K562 (cell line): ENCODE measurements around the gene SVIL. TPM values are rescaled to one million over a fixed set of nuclear protein-coding genes. Genes with fewer than 3 reads are reported as not detected.

Experiments
- ATAC-seq: fragments of 200-7000 bp; cut with Tn5 transposase; 3 replicates; pipeline ENCODE4 v1.9.1; 2020; ENCODE audit warnings: moderate library complexity
- BruUV-seq: library from RNA; stranded (reverse); fragments of 400-500 nt; replicated peaks from 2 replicates; lab custom pipeline; 2021; lab: Mats Ljungman, UMichigan
- CTCF ChIA-PET: fragments of 300-600 bp; formaldehyde crosslinking; extraction: SDS; loops from one replicate; lab custom pipeline; 2021; ENCODE audit warnings: low intra/inter-chr PET ratio; lab: Yijun Ruan, JAX
- POLR2A ChIA-PET: fragments of 300-600, 350-650 bp; sonication (Branson Sonifier 250); formaldehyde crosslinking; extraction: SDS; loops from one replicate; lab custom pipeline; 2021; ENCODE audit warnings: antibody characterized with exemption, inconsistent platforms; lab: Yijun Ruan, JAX
- DNase-seq, 4 experiments: peaks; one replicate each; pipeline versions ENCODE4 v3.0.0 to v3.0.0-alpha.2; 2011 to 2018; ENCODE audit warnings: low spot score in 3 of 4, mixed read lengths in 3 of 4; ENCODE audit errors: extremely low read depth in 1 of 4
- FAIRE-seq: peaks from 2 replicates; lab custom pipeline; 2011; peaks lifted over from hg19 to GRCh38; lab: Jason Lieb, UNC
- H2AFZ ChIP-seq: 2 replicates; pipeline ENCODE4 v1.6.0; 2011; ENCODE audit warnings: low read depth, low read length, control low read depth, inconsistent platforms
- H3K27ac ChIP-seq: fragments of 200-600 bp; 3 replicates; pipeline ENCODE4 v1.8.0; 2011; ENCODE audit warnings: low read depth, mild to moderate bottlenecking, control low read depth, inconsistent platforms, low read length, moderate library complexity, mixed read lengths; ENCODE audit errors: extremely low read depth
- H3K27me3 ChIP-seq, 2 experiments: fragments of 300-600 bp in 1 of 2; 2 replicates in 1 of 2; 3 replicates in 1 of 2; pipeline versions ENCODE4 v1.6.0 to v1.8.0; 2011; ENCODE audit warnings: inconsistent platforms in 2 of 2, low read length in 2 of 2, mild to moderate bottlenecking in 1 of 2, mixed read lengths in 1 of 2, moderate library complexity in 1 of 2; ENCODE audit not compliant: control insufficient read depth in 2 of 2, insufficient read depth in 2 of 2
- H3K36me3 ChIP-seq: fragments of 300-600 bp; 3 replicates; pipeline ENCODE4 v1.8.0; 2011; ENCODE audit warnings: mild to moderate bottlenecking, low read length, inconsistent platforms; ENCODE audit not compliant: control insufficient read depth, insufficient read depth
- H3K4me1 ChIP-seq, 2 experiments: fragments of 200-600 bp in 1 of 2; replicated peaks in 1 of 2; 2 replicates in 1 of 2; 3 replicates in 1 of 2; pipeline versions ENCODE4 v1.5.1 to v1.8.0; 2011; ENCODE audit warnings: inconsistent platforms in 2 of 2, low read length in 2 of 2, mild to moderate bottlenecking in 1 of 2, mixed read lengths in 1 of 2, moderate library complexity in 1 of 2; ENCODE audit not compliant: control insufficient read depth in 2 of 2, insufficient read depth in 2 of 2
- H3K4me2 ChIP-seq: 2 replicates; pipeline ENCODE4 v1.6.1; 2011; ENCODE audit warnings: low read length, control low read depth, inconsistent platforms, mixed read lengths; ENCODE audit not compliant: insufficient read depth
- H3K4me3 ChIP-seq: fragments of 200-600 bp; sonication (generic), shearing (Covaris generic); 2 replicates; pipeline ENCODE4 v1.5.1; 2016; ENCODE audit warnings: control low read depth, inconsistent platforms
- H3K79me2 ChIP-seq: fragments of 200-600 bp; 3 replicates; pipeline ENCODE4 v1.8.0; 2011; ENCODE audit warnings: low read length, inconsistent platforms; ENCODE audit not compliant: control insufficient read depth, insufficient read depth
- H3K9ac ChIP-seq, 2 experiments: 2 replicates each; pipeline versions ENCODE4 v1.6.0 to v1.6.1; 2011; ENCODE audit warnings: low read depth in 2 of 2, low read length in 2 of 2, control low read depth in 1 of 2, inconsistent platforms in 1 of 2, mild to moderate bottlenecking in 1 of 2, mixed read lengths in 1 of 2; ENCODE audit not compliant: insufficient read depth in 1 of 2
- H3K9me1 ChIP-seq: one replicate; pipeline ENCODE4 v1.6.0; 2011; ENCODE audit warnings: inconsistent platforms, mild to moderate bottlenecking, low read length, moderate library complexity; ENCODE audit not compliant: control insufficient read depth, insufficient read depth
- H3K9me3 ChIP-seq: replicated peaks from 2 replicates; pipeline ENCODE4 v1.5.1; 2011; ENCODE audit warnings: low read depth, low read length, inconsistent platforms; ENCODE audit not compliant: control insufficient read depth, insufficient read depth
- H4K20me1 ChIP-seq: replicated peaks from 2 replicates; pipeline ENCODE4 v1.6.1; 2011; ENCODE audit warnings: low read length, inconsistent platforms, mixed read lengths; ENCODE audit not compliant: control insufficient read depth, insufficient read depth
- FOSL1 ChIP-seq: fragments of 200-800 bp; sonication (Bioruptor generic); conservative IDR thresholded peaks from 2 replicates; pipeline ENCODE4 v1.6.1; 2016; ENCODE audit warnings: missing genetic modification characterization, missing compliant biosample characterization
- FOXK2 ChIP-seq, 2 experiments: fragments of 450-650 bp; IDR thresholded peaks in 1 of 2; conservative IDR thresholded peaks in 1 of 2; 2 replicates each; pipeline ENCODE4 v1.6.1; 2016; ENCODE audit warnings: low read depth in 2 of 2, mild to moderate bottlenecking in 1 of 2
- ZBTB11 ChIP-seq, 3 experiments: fragments of 200-800 bp in 1 of 3; fragments of 250-450 bp in 1 of 3; fragments of 450-650 bp in 1 of 3; sonication (Bioruptor Pico) in 1 of 3; sonication (Bioruptor generic) in 1 of 3; formaldehyde crosslinking in 1 of 3; IDR thresholded peaks; 2 replicates each; pipeline versions ENCODE4 v1.6.1 to v1.8.0; 2016 to 2022; ENCODE audit warnings: mild to moderate bottlenecking in 2 of 3, missing genetic modification characterization in 2 of 3, missing compliant biosample characterization in 1 of 3, moderate library complexity in 1 of 3
- ZBTB5 ChIP-seq: fragments of 450-650 bp; IDR thresholded peaks from 2 replicates; pipeline ENCODE4 v1.6.1; 2017; ENCODE audit warnings: antibody characterized with exemption
- ZNF75A ChIP-seq: fragments of 450-650 bp; formaldehyde crosslinking; IDR thresholded peaks from 2 replicates; pipeline ENCODE4 v1.4.0; 2020; ENCODE audit warnings: mild to moderate bottlenecking
- WGBS: fragments of 100-300 bp; shearing (Covaris generic); methylation state at CpG from one replicate; pipeline ENCODE4 v1.1.6; 2016; ENCODE audit warnings: low coverage, mixed read lengths; ENCODE audit not compliant: insufficient coverage; ENCODE audit errors: missing lambda C conversion rate; 5-methylcytosine and 5-hydroxymethylcytosine counted together
- in situ Hi-C: fragments of 300-500 bp; cut with MboI; formaldehyde crosslinking; loops from 4 replicates; pipeline ENCODE4 v1.15.0; 2018; ENCODE audit warnings: inconsistent platforms, mixed read lengths
- intact Hi-C: fragments of 100-400 bp; cut with micrococcal nuclease; formaldehyde crosslinking; loops from 2 replicates; pipeline ENCODE4 v1.14.2; 2022
- polyA plus RNA-seq, 8 experiments: library from polyadenylated mRNA; depleted of rRNA in 4 of 8; stranded (reverse) in 5 of 8; unstranded in 3 of 8; fragments of >200 nt; fragmentation: Nextera tagmentation in 2 of 8; fragmentation: Illumina TruSeq in 1 of 8; extraction: Ambion mirVana in 2 of 8; extraction: Trizol in 1 of 8; gene quantifications; 2 replicates each; pipeline versions ENCODE4 v1.2.1 to v1.2.3, GENCODE V29; 2011 to 2014; ENCODE audit warnings: inconsistent platforms in 1 of 8, missing spikeins in 1 of 8
- total RNA-seq, 7 experiments: library from RNA; depleted of rRNA in 6 of 7; stranded (reverse); fragments of >200 nt in 6 of 7; fragmentation: Illumina TruSeq in 2 of 7; extraction: Trizol in 2 of 7; gene quantifications; 2 replicates each; pipeline versions ENCODE4 v1.2.1 to v1.2.3, GENCODE V29; 2011 to 2021; ENCODE audit warnings: low replicate concordance in 1 of 7

The SVIL gene
- total and polyA plus RNA-seq, 9 of the 15 experiments (the other 6 are each of a cell fraction or from before 2014, with no cell fraction given): under 0.01 to 0.18 (median 0.05) TPM; not detected in 3

DNA sequence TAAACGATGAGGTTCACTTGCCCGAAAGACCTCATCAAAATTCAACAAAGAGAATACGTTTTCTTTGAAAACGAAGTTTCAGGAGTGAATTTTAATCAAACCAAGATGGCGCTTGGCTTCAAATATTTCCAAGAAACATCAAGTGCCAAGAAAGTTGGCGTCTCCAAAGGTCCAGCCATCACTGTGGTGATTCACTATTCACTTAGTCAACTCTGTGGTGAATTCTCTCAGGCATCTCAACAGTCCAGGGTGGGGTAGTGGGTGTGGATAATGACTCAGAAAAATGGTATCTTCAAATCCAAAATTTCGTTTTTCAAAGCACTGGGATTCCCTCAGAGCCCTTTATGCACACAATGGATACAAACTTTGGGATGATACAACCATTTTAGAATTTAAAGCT lies 133.1 kb downstream of the SVIL start:
- in situ Hi-C loops: no loop called here
- TF ChIP-seq FOXK2 (conservative IDR thresholded peaks at IDR 0.05 in 1 of 2, IDR thresholded peaks at IDR 0.05 in 1 of 2; ENCODE audit: low read depth in 2 of 2) (no peak), ZBTB5 (no peak), ZNF75A (CRISPR knock-in tag) (no peak), FOSL1 (tag) (peak; percentile 37), ZBTB11 (CRISPR knock-in tag; IDR thresholded peaks at IDR 0.05) (no peak)
- H4K20me1 ChIP-seq: no peaks in the 10 kb centered on the region
- ATAC-seq: no peak
- H3K27ac ChIP-seq: no peak overlapping the region
- H3K27me3 ChIP-seq: peaks cover 4 to 17% of the 10 kb centered on the region in 2 experiments
- H3K9me3 ChIP-seq: no peaks in the 10 kb centered on the region
- H3K4me3 ChIP-seq: no peak overlapping the region
- peak in 2 of 4 experiments; percentile 22 to 30 for DNase-seq
- ChIA-PET POLR2A (no interaction called here), CTCF (no interaction called here)
- H3K9ac ChIP-seq: no peak overlapping the region
- FAIRE-seq: peak; percentile 6
- WGBS: 2% methylated on average over 7 of the region's 7 CpGs
- no peaks in the 10 kb centered on the region for H3K79me2 ChIP-seq
- no peaks in the 10 kb centered on the region for H3K36me3 ChIP-seq
- BruUV-seq: no TSS peak
- intact Hi-C loops: no loop called here
- H3K4me2 ChIP-seq: no peak overlapping the region
- no peaks in the 10 kb centered on the region; a peak in 1 of 5 replicates for H3K4me1 ChIP-seq
- H3K9me1 ChIP-seq: no peaks in the 10 kb centered on the region
- no peak overlapping the region for H2AFZ ChIP-seq
